NCI-H226 (cell line): ENCODE data around the gene MLN.
"Not testable (repeated sequence)": the region's sequence is repeated elsewhere in the genome, so short reads cannot be mapped to it uniquely, and the experiment has no call there.

Experiments
- DNase-seq: peaks from one replicate; pipeline ENCODE4 v3.0.0-alpha.2; 2015

Gene MLN

GRCh38 chr6:33834401-33835392, 30.9 kb upstream of the MLN start:
- DNase-seq: no peak

DNA sequence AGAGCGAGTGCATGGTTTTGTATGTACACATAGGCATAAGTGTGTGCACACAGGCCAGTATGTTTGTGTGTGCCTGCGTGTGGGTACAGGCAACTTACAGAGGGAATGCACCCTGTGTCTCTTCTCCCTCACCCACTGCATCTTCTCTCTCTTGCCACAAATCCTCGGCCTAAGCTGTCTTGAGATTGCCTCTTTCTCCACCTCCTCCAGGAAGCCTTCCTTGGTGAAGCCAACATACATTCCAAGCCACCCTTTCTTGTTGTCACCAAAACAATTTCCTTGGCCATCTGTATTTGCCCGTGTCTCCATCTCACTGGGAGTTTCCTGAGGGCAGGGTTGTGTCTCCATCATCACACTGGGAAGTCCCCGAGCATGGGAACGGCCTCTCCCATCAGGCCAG, 29.8 kb upstream of the MLN start:
- no peak for DNase-seq

- not testable (repeated sequence) for DNase-seq
These were observed 29.0 kb upstream of the MLN start for GRCh38 chr6:33832831-33833230.

DNA sequence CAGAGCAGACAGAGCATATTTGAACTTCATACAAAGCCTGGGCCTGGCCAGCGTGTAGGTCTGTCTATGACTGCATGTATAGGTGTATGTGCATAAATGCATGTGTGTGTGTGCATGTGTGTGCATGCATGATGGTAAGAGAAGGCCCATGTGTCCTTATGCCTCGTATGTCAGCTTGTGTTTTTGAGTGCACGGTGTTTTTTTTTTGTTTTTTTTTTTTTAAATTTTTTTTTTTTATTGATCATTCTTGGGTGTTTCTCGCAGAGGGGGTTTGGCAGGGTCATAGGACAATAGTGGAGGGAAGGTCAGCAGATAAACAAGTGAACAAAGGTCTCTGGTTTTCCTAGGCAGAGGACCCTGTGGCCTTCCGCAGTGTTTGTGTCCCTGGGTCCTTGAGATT, 27.9 kb upstream of the MLN start:
- not testable (repeated sequence) for DNase-seq

DNA sequence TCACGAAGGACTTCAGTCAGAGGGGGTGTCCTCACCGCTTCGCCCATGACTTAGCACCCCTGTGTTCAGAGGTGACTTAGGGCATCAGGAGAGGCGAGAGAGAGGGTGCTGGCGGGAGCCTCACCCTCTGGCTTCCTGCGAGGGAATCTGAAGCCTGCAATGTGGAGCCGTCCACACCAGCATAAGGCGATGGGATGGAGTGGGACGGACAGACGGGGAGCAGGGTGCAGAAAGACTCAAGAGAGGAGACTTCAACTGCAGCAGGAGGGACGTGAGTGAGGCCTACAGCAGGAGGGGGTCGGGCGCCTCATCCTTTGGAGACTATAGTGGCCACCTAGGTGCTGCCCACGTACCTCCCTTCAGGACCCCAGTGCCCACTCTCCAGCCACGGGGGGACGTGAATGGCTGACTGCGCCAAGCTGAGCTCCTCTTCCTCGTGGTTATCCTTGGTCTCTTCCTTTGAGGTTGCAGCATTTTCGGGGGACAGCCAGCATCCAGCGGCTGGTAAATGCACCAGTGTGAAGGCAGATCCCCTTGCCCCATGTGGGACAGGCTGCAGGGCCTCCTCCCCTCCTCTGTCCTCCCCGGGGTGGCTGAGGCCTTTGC, 26.9 kb upstream of the MLN start:
- no peak for DNase-seq

DNA sequence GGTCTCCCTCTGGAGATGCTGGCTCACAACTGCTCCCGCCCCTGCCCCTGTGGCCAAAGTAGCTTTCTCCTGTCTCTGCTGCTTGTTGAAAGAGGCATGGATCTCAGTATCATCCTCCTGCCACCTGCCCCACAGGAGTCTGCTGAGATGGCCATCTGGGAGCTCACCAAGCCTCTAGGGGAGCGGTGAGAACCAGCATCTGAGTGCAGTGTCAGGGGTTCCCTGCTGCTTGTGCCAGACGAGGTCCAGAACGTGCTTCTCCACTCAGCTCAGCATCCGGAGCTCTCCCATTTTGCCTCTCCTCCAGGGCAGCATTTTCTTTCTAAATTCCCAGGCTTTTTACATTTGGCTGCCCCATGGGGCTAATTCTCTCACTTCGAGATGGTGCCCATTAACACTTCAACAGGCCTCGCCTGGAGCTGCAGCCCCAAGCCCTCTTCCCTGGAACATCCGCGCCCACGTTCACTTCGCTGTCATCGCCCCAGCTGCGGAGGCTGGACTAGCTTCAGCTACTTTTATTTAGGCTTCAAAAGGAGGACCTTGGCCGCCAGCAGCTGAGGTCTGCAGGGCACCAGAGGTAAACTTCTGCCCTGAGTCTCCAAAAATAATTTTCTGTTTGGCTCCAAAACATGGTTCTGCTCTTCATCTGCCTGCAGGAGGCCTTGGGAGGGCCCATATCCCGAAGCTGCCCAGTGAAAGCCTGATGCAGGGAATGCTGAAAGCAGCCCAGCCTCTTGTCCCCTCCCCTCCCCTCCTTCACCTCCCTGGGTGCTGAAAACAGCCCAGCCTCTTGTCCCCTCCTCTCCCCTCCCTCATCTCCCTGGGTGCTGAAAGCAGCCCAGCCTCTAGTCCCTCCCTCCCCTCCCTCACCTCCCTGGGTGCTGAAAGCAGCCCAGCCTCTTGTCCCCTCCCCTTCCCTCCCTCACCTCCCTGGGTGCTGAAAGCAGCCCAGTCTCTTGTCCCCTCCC, 25.2 kb upstream of the MLN start:
- no peak for DNase-seq

- no peak for DNase-seq
These were observed 24.6 kb upstream of the MLN start for GRCh38 chr6:33828452-33828763.

DNA sequence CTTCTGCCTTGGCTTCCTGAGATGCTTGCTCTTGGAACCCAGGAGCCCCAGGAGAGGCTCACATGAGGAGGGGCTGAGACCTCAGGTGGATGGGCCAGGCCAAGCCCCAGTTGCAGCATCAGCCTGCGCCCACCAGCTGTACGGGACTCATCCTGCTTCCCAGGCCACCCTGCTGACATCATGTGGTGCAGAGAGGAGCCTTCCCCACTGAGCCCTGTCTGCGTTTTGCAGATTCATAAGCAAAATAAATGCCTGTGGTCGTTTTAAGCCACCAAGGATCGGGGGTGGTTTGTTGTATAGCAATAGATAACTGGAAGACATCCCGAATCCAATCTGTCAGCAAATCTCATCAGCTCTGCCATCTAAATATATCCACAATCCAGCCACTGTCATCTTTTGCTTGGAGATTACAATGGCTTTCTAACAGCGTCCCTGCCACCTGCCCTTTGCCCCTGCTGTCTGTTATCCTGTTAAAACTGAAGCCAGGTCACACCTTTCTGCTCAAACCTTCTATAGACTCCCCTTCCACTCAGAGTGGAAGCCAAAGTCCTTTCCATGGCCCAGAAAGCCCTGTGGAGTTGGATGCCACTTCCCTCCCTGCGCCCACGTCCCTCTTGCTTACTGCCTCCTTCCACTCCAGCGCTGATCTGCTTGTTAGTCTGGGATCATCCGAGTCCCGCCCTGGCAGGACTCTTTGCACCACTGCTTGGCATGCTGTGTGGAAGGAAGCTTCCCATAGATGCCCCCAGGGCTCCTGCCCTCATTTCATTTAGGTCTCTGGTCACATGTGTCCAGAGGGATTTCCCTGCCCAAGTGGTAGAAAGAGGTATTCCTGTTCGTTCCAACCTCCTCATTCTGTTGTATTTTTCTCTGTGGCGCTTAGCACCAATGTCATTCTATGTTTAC, 24.0 kb upstream of the MLN start:
- DNase-seq: no peak

- no peak for DNase-seq
These were observed 22.7 kb upstream of the MLN start for GRCh38 chr6:33826537-33826936.

- DNase-seq: no peak
These were observed 20.8 kb upstream of the MLN start for GRCh38 chr6:33824461-33825154.

DNA sequence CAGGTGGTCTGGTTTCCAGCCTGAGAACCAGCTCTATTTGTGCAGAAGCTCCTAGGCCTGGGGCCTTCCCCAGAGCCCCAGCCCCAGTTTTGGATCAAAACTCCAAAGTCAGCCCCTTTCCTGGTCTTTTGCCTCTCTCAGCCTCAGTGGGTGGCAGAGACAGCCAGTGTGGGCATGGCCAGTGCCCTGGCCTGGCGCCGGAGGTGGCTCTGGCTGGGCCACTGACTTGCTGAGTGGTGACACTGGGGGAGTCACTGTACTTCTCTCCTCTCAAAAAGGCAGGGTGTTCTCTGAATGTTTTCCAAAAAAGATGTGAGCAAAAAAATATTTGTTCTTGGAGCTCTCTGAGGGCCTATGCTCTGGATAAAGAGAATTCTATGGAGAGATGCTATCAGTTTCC, 20.0 kb upstream of the MLN start:
- no peak for DNase-seq

DNA sequence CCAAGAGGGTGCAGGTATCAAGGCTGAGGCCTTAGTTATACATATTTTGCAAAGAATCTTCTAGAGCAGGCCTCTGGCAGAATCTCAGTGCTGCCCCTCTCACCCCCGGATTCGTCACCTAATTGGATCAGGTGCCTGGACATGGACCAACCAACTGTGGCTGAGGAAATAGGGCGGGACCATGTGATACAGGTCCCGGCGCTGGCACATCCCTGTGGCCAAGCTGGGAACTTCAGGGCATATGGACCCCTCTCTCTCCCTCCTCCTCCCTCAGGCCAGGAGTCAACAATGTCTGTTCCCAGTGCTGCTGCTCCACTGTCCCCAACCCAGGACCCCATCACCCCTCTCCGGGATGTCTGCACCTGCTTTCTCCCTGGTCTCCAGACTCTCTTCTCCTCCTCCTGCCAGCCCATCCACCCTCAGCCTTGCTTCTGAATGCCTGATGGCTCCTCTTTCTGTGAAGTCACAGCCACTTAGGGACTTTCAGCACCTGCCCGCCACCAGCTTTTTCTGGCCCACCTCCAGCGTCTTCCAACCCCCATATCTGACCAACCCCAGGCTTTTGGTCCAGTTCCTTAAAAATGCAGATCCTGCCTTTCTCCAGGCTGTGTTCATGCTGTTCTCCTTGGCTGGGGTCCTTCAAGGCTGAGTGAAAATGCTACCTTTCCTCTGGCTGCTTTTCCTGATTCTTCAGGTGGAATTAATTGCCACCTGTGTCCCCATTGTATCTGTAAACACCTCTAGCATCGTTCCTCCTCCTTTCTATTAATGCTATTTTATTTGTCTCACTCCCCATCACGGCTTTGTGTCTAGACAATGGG, 19.0 kb upstream of the MLN start:
- peak; percentile 50 for DNase-seq

DNA sequence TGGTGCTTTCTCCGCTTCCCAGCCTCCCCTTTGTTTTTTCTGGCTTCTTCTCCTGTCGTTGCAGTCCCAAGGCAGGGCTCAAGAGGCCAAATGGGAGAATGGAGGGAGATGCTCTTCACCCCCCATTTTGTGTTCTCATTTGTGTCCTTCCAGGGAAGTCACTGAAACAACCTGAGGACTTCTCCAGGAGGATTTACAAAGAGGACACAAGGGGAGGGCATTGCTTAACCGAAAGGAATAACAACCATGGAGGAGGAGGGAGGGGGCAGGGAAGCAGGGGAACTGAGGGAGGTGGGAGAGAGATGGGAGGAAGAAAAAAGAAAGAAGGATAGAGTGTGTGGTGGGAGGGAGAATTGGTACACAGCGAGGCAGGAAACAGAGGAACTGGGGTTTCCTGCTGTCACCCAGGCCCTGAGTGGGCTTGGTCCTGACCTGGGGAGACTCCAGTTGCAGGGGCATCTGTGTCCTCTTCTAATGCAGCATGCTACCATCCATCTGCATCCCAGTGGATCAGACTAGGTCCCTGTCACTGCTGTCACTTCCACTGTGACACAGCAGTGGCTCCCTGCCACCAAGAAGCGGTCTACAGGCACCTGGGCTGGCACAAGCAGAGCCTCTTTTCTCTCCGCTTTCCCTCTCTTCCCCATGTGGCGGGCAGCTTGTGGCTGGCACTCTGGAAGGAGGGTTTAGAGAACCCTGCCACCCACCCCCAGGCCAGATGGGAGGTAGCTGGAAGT, 17.1 kb upstream of the MLN start:
- no peak for DNase-seq

- no peak for DNase-seq
These were observed 16.4 kb upstream of the MLN start for GRCh38 chr6:33820243-33820642.

- no peak for DNase-seq
These were observed 15.2 kb upstream of the MLN start for GRCh38 chr6:33819021-33819420.

GRCh38 chr6:33818293-33818692, 14.5 kb upstream of the MLN start:
- DNase-seq: no peak

GRCh38 chr6:33817489-33817888, 13.7 kb upstream of the MLN start:
- no peak for DNase-seq

DNA sequence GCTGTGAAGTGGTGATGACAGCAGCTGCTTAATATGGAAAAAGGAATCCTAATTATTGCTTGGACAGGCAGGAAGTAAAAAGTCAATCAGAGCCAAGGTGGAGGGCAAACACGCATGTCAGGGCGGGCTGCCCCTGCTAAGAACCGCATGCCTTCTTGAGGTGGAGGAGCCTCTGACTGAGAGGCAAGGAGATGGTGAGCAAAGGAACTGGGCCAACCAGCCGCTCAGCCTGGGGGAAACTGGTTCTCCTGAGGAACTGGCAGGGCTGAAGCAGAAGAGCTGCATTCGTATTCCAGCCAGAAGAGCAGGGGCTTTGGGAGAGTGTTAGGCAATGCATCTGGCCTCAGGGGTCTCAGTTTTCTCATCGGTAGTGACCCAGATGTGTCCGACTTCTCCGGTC, 13.1 kb upstream of the MLN start:
- no peak for DNase-seq

- peak; percentile 25 for DNase-seq
These were observed 12.1 kb upstream of the MLN start for GRCh38 chr6:33815854-33816253.
